ENCODE measurements around the gene FERMT1.

- TF ChIP-seq EZH2 (IDR thresholded peaks at IDR 0.05; ENCODE audit: borderline replicate concordance, low read depth, low read length, poor library complexity, severe bottlenecking), result no peak
- TF ChIP-seq CTCF (conservative IDR thresholded peaks at IDR 0.05; ENCODE audit: low read depth, low read length), result no peak
These were observed 93.3 kb downstream of the FERMT1 start for GRCh38 chr20:6029538-6029937.

All from A673 (cell line).